Activated naive CD4-positive, alpha-beta T cell treated with anti-CD3 and anti-CD28 coated beads, Interleukin-2, amount 50 U/mL, for 72 hours (primary cell): ENCODE results near the gene DNAH10. TPM values are rescaled to one million over a fixed set of nuclear protein-coding genes. Genes with fewer than 3 reads are reported as not detected.

Source experiments
- ATAC-seq, 2 donors: fragments of 150-1000 bp; cut with Tn5 transposase; 2 replicates each; pipeline ENCODE4 v1.10.0; 2021; ENCODE audit warnings: mild to moderate bottlenecking in 2 of 2, moderate library complexity in 2 of 2
- DNase-seq, 2 donors: peaks; one replicate each; pipeline ENCODE4 v3.0.0; 2021 to 2022; ENCODE audit warnings: low spot score in 2 of 2
- H3K27ac Mint-ChIP-seq, 2 donors: one replicate each; pipeline ENCODE4 v1.8.0; 2022; ENCODE audit warnings: mild to moderate bottlenecking in 2 of 2, mixed read lengths in 2 of 2
- H3K36me3 Mint-ChIP-seq, 2 donors: one replicate each; pipeline ENCODE4 v1.8.0; 2022; ENCODE audit warnings: mixed read lengths in 2 of 2
- H3K9me3 Mint-ChIP-seq, 2 donors: one replicate each; pipeline ENCODE4 v1.8.0; 2022; ENCODE audit warnings: mixed read lengths in 2 of 2
- total RNA-seq, 2 donors: library from RNA; stranded (reverse); gene quantifications; one replicate each; pipeline ENCODE4 v1.2.3, GENCODE V29; 2022

The DNAH10 gene
- total RNA-seq, 2 donors from 2014 or later: 0.27 to 1.0 TPM

DNA sequence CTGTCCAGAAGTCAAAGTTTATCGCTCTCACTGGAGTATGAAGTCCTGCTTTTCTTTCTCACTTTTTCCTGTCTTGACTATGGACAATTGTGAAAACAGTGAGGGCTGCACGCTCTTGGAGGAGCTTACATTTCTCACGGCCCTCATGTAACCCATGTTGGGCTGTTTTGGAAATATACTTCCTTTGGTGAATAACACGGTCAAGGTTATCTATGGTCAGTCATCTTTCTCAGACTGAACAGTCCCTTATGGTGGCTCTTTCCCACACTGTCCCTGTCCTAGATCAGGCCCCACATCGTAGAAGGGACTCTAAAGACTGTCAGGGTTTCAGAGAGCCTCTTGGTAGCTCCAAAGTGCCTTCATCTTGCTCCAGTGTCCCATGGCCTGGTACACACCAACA, 203.3 kb downstream of the DNAH10 start:
- H3K36me3 Mint-ChIP-seq: no peaks in the 10 kb centered on the region
- H3K9me3 Mint-ChIP-seq: no peaks in the 10 kb centered on the region
- no peak overlapping the region for H3K27ac Mint-ChIP-seq
- ATAC-seq (no peak), DNase-seq (no peak)

DNA sequence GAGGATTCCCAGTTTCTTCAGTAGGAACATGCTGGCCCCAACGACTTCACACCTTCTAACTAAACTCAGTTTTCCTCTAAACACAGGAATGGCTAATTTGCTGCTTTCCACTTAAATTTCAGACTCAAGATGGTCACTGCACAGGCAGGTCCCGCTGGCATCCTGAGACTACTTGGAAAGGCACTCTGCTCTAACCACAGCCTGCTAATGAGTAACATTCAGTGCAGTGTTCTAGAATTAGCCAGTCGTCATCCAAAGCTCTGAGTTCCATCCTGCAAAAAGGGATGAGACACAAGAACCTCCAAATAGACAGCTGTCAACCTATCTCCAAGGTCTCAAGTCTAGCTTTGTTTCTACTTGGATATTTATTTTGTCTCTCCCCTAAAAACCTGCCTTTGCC, 204.5 kb downstream of the DNAH10 start:
- DNase-seq: no peak
- H3K9me3 Mint-ChIP-seq: no peaks in the 10 kb centered on the region
- H3K36me3 Mint-ChIP-seq: peaks cover 0 to 2% of the 10 kb centered on the region in 2 donors
- no peak for ATAC-seq
- peak overlapping the region in 1 of 2 donors; percentile 39 for H3K27ac Mint-ChIP-seq

DNA sequence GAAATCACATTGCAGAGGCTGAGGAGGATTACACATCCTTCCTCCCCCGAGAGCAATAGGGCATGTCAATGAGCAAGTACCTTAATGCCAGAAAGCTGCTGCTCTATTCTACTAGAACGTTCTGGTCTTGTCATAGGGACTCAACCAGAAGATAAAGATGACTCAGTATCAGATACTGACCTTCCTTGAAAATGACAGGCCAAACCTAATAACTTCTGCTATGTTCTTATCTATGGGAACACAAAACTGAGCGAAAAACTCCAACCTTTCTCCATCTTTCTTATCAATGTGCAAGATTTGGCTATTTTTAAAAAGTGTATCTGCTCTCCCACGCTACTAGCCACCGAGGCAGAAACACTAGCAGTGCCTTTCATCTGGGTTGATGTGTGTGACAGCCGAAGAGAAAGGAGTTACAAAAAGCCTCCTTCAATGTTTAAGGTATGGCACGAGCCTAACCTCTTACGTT, 205.1 kb downstream of the DNAH10 start:
- Mint-ChIP-seq H3K27ac (no peak overlapping the region), H3K9me3 (no peaks in the 10 kb centered on the region), H3K36me3 (peaks cover 0 to 4% of the 10 kb centered on the region in 2 donors)
- DNase-seq: no peak
- no peak for ATAC-seq

DNA sequence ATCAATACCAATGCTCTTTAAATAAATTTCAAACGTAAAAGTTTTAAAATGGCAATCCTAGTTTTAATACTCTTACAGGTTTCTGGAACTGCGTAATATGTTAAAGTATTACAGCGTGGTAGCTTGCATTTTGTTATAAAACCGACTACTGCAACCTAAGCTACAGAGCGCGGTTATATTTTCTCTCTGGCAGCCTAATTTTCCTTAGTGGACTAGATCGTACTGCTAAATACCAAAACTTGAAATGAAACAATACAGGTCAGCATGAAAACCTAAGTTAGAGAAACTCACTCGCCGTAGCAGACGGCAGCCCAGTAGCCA, 209.3 kb downstream of the DNAH10 start:
- ATAC-seq: no peak
- Mint-ChIP-seq H3K9me3 (no peaks in the 10 kb centered on the region), H3K27ac (peak overlapping the region; percentile 75 to 85), H3K36me3 (peaks cover 5 to 21% of the 10 kb centered on the region in 2 donors)
- no peak for DNase-seq

DNA sequence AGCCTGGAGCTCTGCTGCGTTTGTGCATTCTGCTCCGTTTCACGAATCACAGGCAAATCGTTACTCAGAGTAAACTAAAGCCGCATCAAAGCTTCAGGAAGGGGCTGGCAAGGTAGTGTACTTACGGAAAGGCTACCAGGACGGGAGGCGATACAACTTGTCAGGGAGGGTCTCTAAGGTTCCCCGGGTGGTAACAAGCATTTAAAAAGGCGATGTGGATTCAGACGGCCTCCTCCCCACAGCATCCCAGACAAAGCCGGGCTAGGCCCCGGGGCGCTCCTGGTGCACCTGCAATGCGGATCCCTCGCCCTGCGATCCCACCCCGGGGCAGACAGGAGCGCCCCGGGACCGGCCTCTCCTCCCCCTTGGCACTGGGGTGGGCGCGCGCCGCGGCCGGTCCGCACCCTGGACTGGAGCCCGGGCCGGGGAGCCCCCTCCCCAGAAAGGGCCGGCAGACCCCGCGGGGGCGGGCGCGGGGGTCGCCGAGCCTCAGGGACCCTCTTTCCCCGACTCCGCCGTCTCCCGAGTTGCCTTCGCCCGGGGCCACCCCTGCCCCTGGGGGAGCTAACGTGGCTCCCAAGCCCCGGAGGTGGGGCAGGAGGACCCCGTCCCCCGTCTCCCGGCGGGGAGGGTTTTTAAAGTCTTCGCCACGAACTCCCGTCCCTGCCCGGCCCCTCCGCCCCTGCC, 209.8 kb downstream of the DNAH10 start:
- ATAC-seq: peak; percentile 15 to 26
- peak; percentile 47 to 65 for DNase-seq
- H3K27ac Mint-ChIP-seq: peak overlapping the region; percentile 75 to 85
- peaks cover 5 to 23% of the 10 kb centered on the region in 2 donors for H3K36me3 Mint-ChIP-seq
- no peaks in the 10 kb centered on the region for H3K9me3 Mint-ChIP-seq

DNA sequence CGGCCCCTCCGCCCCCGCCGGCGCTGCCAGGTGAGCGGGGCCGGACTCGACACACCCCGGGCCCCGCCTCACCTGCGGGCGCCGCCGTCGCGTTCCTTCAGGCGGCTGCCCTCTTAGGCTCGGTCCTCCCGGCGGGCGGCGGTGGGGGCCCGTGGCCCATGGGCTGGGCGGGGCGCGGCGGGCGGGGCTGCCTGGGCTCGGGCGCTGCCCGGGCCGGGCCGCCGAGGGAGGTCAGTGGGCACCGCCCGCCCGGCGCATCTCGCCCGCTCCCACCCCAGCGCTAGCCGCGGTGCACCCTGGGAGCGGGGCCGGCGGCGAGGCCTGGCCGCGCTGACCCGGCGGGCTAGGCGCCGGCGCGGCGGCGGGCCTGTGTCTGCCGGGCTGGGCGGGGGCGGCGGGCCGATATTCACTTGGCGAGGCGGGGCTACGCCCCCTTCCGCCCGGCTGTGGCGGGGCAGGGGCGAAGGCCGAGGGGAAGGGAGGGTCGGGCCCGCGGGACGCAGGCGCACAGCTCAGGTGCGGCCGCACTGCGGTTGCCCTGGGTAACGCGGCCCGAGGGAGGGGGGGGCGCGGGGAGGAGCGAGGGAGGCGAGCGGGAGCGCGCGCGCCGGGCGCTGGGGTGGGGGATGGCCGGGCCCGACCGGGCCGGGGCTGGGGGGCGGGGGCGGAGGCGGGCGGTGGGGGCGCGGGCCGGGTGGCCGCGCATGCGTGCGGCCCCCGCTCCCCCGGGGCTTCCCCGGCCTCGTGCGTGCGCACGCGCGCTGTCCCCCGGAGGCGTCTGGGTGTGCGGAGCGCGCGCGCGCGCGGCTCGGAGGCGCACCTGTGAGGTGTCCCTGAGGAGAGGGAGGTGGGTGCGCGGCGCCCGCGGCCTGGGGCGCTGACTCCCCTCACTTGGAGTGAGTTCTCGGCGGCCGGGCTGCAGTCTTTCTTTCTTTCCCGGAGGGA, 210.6 kb downstream of the DNAH10 start, which contains the start of the genes CCDC92 and ZNF664:
CCDC92 (minus strand) TSS at position 375 of the 945 bp plus-strand sequence. CDS start 28,526 bp downstream, outside the sequence.
ZNF664 (plus strand) TSS at position 759 of the 945 bp plus-strand sequence. CDS start 38,930 bp downstream, outside the sequence.
- peak; percentile 86 to 87 for ATAC-seq
- Mint-ChIP-seq H3K36me3 (peaks cover 5 to 23% of the 10 kb centered on the region in 2 donors), H3K9me3 (no peaks in the 10 kb centered on the region), H3K27ac (peak within 1 kb of the TSS; percentile 85 to 94)
- peak; percentile 94 to 95 for DNase-seq

DNA sequence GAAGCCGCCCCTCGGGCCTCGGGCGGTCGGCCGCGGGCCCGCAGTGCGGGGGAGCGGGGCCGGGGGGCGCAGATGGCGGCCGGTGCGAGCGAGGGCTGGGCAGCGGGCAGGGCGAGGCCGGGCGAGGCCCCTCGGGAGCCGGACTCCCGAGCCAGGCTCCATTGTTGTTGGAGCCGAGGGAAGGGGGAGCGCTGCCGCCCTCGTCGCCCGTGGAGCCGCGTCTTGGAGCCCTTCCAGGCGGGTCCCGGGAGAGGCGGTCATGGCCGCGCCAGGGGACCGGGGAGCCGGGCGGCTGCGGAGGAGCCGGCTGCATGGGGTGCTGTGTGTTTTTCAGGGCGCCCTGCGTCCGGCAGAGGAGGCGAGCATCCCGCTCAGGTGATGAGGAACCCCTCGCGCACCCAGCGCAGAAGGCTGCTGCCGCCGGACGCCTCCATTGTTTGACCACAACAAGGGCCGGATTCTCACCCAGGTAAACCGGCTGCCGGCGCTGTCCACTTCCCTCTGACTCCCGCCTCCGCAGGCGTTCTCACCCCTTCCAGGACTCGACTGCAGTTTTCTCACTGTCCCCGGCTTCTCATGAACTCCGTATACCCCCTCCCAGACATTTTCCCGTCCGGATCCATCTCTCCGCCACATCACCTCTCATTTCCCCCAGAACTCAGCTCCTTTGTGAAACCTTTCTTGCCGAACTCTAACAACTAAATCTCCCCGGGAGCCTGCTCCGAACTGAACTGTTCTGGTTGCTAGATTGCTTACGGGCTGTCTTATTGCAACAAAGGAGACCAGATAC, 211.6 kb downstream of the DNAH10 start:
- peak; percentile 44 to 60 for DNase-seq
- no peaks in the 10 kb centered on the region for H3K9me3 Mint-ChIP-seq
- peak overlapping the region; percentile 85 to 94 for H3K27ac Mint-ChIP-seq
- peaks cover 5 to 23% of the 10 kb centered on the region in 2 donors for H3K36me3 Mint-ChIP-seq
- peak in 1 of 2 donors; percentile 6 for ATAC-seq

DNA sequence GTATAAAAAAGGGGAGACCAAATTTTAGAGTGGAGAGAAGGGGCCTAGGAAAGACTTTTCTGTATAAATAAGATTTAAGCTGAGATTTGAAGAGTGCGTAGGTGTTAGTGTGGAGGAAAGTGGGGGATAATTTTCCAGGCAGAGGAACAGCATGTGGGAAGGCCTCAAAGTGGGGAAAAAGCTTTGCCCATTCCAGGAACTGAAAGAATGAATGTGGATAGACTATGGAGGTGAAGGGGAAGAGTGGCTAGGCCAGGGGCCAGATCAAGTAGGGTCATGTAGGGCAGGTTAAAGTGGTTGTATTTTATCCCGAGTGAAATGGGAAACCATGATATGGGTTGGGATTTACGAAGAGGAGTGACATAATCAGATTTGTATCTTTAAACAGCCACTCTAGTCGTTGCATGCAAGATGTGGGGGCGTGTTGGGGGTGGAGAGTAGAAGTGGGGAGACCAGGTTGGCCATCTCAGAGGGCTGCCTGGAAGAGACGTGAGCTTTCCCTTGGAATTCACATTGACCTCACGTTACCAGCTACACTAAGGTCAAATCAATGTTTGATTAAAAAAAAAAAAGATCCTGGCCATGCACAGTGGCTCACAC, 214.2 kb downstream of the DNAH10 start:
- ATAC-seq (no peak), DNase-seq (no peak)
- H3K36me3 Mint-ChIP-seq: peaks cover 5 to 23% of the 10 kb centered on the region in 2 donors
- no peak overlapping the region for H3K27ac Mint-ChIP-seq
- H3K9me3 Mint-ChIP-seq: no peaks in the 10 kb centered on the region

DNA sequence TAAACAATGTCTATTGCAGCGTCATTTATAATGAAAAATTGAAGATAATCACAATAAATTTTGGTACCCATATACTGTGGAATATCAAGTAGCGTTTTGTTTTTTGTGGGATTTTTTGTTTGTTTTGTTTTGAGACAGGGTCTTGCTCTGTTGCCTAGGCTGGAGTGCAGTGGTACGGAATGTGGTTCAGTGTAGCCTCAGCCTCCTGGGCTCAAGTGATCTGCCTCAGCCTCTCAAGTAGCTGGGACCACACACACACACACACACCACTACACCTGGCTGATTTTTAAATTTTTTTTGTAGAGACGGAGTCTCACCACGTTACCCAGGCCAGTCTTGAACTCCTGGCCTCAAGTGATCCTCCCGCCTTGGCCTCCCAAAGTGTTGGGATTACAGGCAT, 217.5 kb downstream of the DNAH10 start:
- no peaks in the 10 kb centered on the region for H3K9me3 Mint-ChIP-seq
- H3K27ac Mint-ChIP-seq: no peak overlapping the region
- H3K36me3 Mint-ChIP-seq: peaks cover 0 to 10% of the 10 kb centered on the region in 2 donors
- ATAC-seq (no peak), DNase-seq (no peak)

DNA sequence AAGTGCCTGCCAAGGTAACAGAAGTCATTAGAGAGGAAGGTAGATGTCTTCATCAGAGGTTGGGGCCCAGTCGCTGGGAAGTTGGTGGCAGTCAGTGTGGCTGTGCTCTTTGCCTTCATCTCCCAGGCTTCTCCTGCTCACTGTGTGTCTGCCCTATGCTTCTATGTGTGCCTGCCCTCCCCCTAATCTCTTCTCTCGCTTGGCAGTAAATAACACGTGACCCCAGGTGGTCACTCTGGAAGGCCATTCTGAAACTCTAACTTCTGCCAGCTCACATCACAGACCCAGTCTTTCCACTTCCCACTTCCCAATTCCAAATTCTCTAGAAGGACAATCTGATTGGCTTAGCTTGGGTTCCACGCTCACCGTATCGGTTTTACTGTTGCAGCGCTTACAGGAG, 220.2 kb downstream of the DNAH10 start:
- DNase-seq: no peak
- no peak for ATAC-seq
- Mint-ChIP-seq H3K36me3 (no peaks in the 10 kb centered on the region), H3K9me3 (no peaks in the 10 kb centered on the region), H3K27ac (no peak overlapping the region)

DNA sequence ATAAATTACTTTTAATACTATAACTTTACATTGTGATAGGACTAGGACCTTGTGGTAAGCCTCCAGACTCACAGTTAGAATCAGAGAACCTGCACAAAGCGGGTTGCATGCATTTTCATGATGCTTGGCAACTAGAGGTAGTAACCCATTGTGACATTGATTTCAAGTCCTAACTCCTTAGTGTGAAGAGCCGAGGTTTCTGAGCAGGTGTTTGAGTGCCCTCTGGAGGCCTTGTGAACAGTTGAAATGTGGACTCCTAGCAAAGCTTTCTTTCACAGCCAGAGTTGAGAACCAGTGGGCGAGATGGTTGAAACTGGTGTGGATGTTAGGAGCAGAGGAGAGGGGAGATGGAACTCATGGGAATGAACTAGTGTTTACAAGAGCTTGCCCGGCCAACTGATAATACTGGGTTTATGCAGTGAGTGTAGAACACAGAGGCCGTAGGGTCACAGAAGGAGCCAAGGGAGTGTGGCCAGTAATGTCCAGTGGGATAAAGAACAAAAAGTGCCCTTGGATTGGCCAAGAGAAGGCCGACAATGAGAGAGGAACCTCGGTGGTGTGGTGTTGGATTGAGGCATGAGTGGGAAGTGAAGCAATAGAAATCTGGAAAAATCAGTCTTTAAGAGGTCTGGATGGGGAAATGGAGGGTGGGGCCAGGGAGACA, 221.9 kb downstream of the DNAH10 start:
- peaks cover 0 to 10% of the 10 kb centered on the region in 2 donors for H3K36me3 Mint-ChIP-seq
- H3K9me3 Mint-ChIP-seq: no peaks in the 10 kb centered on the region
- DNase-seq: peak in 1 of 2 donors; percentile 33
- H3K27ac Mint-ChIP-seq: peak overlapping the region in 1 of 2 donors; percentile 31
- peak; percentile 64 to 80 for ATAC-seq

DNA sequence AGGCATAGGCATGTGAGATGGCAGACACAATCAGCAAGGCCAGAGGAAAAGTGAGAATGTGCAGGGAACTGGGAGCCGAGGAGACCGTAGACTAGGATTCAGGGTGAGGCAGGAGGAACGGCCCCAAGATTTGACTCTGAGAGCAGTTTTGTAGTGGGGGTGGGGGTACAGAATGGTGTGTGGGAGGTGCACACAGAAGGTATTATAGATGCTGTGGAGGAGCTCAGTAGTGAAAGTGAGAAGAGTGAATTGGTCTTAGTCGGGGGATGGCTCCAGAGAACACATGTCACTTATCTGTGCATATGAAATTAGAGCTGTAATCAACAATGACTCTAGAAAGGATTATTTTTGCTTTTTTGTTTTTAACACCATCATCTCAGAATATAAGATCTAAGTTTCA, 222.8 kb downstream of the DNAH10 start:
- no peak for ATAC-seq
- Mint-ChIP-seq H3K9me3 (no peaks in the 10 kb centered on the region), H3K36me3 (peaks cover 0 to 10% of the 10 kb centered on the region in 2 donors), H3K27ac (no peak overlapping the region)
- no peak for DNase-seq
